ENCODE measurements around the gene ZMIZ1.

DNA sequence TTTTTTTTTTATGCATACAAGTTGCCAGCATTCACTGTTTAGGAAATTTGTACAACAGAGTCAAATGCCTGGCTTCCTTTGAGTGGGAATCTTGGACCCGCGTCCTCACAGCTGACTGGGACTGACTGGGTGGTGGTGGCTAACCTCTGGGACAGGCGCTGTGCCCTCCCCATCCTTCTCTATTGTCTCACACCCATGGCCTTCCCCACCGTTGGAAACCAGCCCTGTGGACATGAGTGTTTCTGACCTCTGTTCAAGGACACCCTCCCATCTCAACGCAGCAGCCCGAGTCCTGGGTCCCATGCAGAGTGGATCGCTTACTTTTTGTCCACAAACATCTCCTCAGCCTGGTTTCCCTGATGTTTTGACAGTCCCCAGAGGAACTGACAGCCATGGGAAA is 153.4 kb downstream of the ZMIZ1 start:
- TF ChIP-seq, protein P1, sequence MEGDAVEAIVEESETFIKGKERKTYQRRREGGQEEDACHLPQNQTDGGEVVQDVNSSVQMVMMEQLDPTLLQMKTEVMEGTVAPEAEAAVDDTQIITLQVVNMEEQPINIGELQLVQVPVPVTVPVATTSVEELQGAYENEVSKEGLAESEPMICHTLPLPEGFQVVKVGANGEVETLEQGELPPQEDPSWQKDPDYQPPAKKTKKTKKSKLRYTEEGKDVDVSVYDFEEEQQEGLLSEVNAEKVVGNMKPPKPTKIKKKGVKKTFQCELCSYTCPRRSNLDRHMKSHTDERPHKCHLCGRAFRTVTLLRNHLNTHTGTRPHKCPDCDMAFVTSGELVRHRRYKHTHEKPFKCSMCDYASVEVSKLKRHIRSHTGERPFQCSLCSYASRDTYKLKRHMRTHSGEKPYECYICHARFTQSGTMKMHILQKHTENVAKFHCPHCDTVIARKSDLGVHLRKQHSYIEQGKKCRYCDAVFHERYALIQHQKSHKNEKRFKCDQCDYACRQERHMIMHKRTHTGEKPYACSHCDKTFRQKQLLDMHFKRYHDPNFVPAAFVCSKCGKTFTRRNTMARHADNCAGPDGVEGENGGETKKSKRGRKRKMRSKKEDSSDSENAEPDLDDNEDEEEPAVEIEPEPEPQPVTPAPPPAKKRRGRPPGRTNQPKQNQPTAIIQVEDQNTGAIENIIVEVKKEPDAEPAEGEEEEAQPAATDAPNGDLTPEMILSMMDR (conservative IDR thresholded peaks at IDR 0.05 in 1 of 2, IDR thresholded peaks at IDR 0.05 in 1 of 2; ENCODE audit: low read depth in 1 of 2, low read length in 2 of 2) = no peak
- no peak for TF ChIP-seq EZH2 (IDR thresholded peaks at IDR 0.05; ENCODE audit: low read length, missing control alignments)

All from fibroblast of lung (primary cell).